Endothelial cell (in vitro differentiated cells): ENCODE data around the gene DRC3. TPM values are rescaled to one million over a fixed set of nuclear protein-coding genes. Genes with fewer than 3 reads are reported as not detected.

Experiments
- DNase-seq: peaks from one replicate; pipeline ENCODE4 v3.0.0; 2021; ENCODE audit warnings: low spot score
- H3K27ac Mint-ChIP-seq: one replicate; pipeline ENCODE4 v1.8.0; 2021; ENCODE audit warnings: mixed read lengths, inconsistent platforms; ENCODE audit not compliant: unreplicated experiment
- H3K27me3 Mint-ChIP-seq: one replicate; pipeline ENCODE4 v1.8.0; 2021; ENCODE audit warnings: mild to moderate bottlenecking, moderate library complexity, mixed read lengths, inconsistent platforms; ENCODE audit not compliant: unreplicated experiment
- H3K36me3 Mint-ChIP-seq: one replicate; pipeline ENCODE4 v1.8.0; 2021; ENCODE audit warnings: mild to moderate bottlenecking, low read depth, mixed read lengths, inconsistent platforms; ENCODE audit not compliant: unreplicated experiment
- H3K4me1 Mint-ChIP-seq: one replicate; pipeline ENCODE4 v1.8.0; 2021; ENCODE audit warnings: mild to moderate bottlenecking, mixed read lengths, inconsistent platforms; ENCODE audit not compliant: unreplicated experiment
- H3K4me3 Mint-ChIP-seq: one replicate; pipeline ENCODE4 v1.8.0; 2021; ENCODE audit warnings: mild to moderate bottlenecking, mixed read lengths, inconsistent platforms; ENCODE audit not compliant: unreplicated experiment
- H3K9me3 Mint-ChIP-seq: one replicate; pipeline ENCODE4 v1.8.0; 2021; ENCODE audit warnings: mixed read lengths, inconsistent platforms; ENCODE audit not compliant: unreplicated experiment
- total RNA-seq: library from RNA; stranded (reverse); fragmentation: NEBNext Ultra II Directional; extraction: Animal tissue kit (Norgen Biotek cat#: 25700); gene quantifications from one replicate; pipeline ENCODE4 v1.2.1, GENCODE V29; 2021; ENCODE audit not compliant: unreplicated experiment
- TF ChIP-seq, protein P1 (sequence below): fragments of 200-600 bp; sonication (generic); IDR thresholded peaks from one replicate; pipeline ENCODE4 v1.5.0; 2021; ENCODE audit warnings: antibody characterized with exemption; ENCODE audit not compliant: unreplicated experiment

Gene DRC3
- total RNA-seq, 1 donor from 2014 or later, result 4.3 TPM

GRCh38 chr17:18038861-18039534 is 66.3 kb downstream of the DRC3 start, which contains the start of the genes ATPAF2 and GID4:
Gene ATPAF2, minus strand, starts transcription at chr17:18039168. Its CDS starts 155 bp downstream, at chr17:18039013.
Gene GID4, plus strand, starts transcription at chr17:18039408. Its CDS starts 57 bp downstream, at chr17:18039465.
- H3K27me3 Mint-ChIP-seq, result peaks cover 6% of the 10 kb centered on the region
- peaks cover 5% of the 10 kb centered on the region for H3K36me3 Mint-ChIP-seq
- TF ChIP-seq, protein P1, sequence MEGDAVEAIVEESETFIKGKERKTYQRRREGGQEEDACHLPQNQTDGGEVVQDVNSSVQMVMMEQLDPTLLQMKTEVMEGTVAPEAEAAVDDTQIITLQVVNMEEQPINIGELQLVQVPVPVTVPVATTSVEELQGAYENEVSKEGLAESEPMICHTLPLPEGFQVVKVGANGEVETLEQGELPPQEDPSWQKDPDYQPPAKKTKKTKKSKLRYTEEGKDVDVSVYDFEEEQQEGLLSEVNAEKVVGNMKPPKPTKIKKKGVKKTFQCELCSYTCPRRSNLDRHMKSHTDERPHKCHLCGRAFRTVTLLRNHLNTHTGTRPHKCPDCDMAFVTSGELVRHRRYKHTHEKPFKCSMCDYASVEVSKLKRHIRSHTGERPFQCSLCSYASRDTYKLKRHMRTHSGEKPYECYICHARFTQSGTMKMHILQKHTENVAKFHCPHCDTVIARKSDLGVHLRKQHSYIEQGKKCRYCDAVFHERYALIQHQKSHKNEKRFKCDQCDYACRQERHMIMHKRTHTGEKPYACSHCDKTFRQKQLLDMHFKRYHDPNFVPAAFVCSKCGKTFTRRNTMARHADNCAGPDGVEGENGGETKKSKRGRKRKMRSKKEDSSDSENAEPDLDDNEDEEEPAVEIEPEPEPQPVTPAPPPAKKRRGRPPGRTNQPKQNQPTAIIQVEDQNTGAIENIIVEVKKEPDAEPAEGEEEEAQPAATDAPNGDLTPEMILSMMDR, result no peak
- peak within 1 kb of the TSS; percentile 99 for H3K4me3 Mint-ChIP-seq
- no peaks in the 10 kb centered on the region for H3K9me3 Mint-ChIP-seq
- peak; percentile 100 for DNase-seq
- H3K4me1 Mint-ChIP-seq, result peaks cover 27% of the 10 kb centered on the region
- peak within 1 kb of the TSS; percentile 74 for H3K27ac Mint-ChIP-seq

- Mint-ChIP-seq H3K4me1 (peaks cover 27% of the 10 kb centered on the region), H3K9me3 (no peaks in the 10 kb centered on the region), H3K4me3 (peak overlapping the region; percentile 99), H3K36me3 (peaks cover 5% of the 10 kb centered on the region), H3K27ac (peak overlapping the region; percentile 58), H3K27me3 (peaks cover 6% of the 10 kb centered on the region)
- TF ChIP-seq, protein P1, result no peak
- peak; percentile 38 for DNase-seq
These were observed 67.0 kb downstream of the DRC3 start for GRCh38 chr17:18039535-18040260.

DNA sequence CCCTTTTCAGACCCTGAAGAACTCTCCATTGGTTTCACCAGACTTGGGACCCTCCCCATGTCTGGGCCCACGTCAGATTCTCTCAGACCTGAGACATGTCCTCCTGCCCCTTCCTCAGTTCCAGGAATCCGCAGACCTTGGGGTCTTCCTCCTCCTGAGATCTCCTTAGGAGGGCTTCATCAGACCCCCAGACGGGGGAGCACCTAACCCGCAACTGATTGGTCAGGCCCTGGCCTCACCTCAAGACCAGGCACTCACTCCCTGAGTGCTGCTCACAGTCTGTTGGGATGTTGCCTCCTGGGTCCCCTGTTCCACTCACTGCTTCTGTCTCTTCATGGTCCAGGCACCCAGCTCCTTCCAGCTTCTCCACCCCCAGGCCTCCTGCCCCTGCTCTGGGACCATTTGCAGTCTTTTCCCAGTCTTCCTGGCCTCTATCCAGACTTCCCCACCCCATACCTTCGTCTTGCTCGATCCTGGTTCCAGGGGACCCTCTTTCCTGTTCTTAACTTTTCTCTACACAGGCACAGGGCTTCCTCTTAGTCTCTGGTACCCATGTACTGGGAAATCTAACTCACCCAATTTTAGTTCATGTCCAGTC is 67.7 kb downstream of the DRC3 start:
- DNase-seq, result no peak
- Mint-ChIP-seq H3K4me3 (peak overlapping the region; percentile 97), H3K9me3 (no peaks in the 10 kb centered on the region), H3K27ac (peak overlapping the region; percentile 58), H3K36me3 (peaks cover 5% of the 10 kb centered on the region), H3K27me3 (peaks cover 6% of the 10 kb centered on the region), H3K4me1 (peaks cover 27% of the 10 kb centered on the region)
- TF ChIP-seq, protein P1, result no peak

DNA sequence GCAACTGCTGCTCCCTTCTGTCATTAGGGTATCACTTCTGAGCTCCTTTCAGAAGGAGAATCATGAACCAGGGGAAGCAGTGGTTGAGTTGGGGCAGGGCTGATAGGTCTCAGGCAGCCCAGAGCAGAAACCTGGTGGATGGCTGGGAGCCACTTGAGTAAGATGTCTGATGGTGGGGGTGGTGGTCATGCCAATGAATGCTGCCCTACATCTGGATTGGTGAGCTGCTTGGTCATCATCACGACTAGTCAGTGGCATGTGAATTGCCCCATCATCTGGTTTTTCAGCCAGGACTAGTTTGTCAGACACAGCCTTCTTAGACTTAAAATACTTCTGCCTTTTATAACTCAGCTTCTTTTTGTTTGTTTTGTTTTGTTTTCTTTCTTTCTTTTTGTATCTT is 69.1 kb downstream of the DRC3 start:
- DNase-seq, result no peak
- Mint-ChIP-seq H3K9me3 (no peaks in the 10 kb centered on the region), H3K27me3 (peaks cover 6% of the 10 kb centered on the region), H3K36me3 (peaks cover 5% of the 10 kb centered on the region), H3K4me3 (peak overlapping the region; percentile 78), H3K27ac (no peak overlapping the region), H3K4me1 (peaks cover 27% of the 10 kb centered on the region)
- TF ChIP-seq, protein P1, result no peak

GRCh38 chr17:18042983-18043382 is 70.3 kb downstream of the DRC3 start:
- TF ChIP-seq, protein P1, result no peak
- H3K4me3 Mint-ChIP-seq, result no peak overlapping the region

More at GRCh38 chr17:18042983-18043382, 70.3 kb downstream of the DRC3 start:
- H3K36me3 Mint-ChIP-seq, result peaks cover 10% of the 10 kb centered on the region
- no peak overlapping the region for H3K27ac Mint-ChIP-seq
- H3K9me3 Mint-ChIP-seq, result no peaks in the 10 kb centered on the region
- no peak for DNase-seq
- H3K4me1 Mint-ChIP-seq, result peaks cover 23% of the 10 kb centered on the region
- peaks cover 6% of the 10 kb centered on the region for H3K27me3 Mint-ChIP-seq
